Endodermal cell (in vitro differentiated cells): ENCODE results near the gene CACNA2D2. TPM values are rescaled to one million over a fixed set of nuclear protein-coding genes. Genes with fewer than 3 reads are reported as not detected.

ENCODE experiments used
- DNase-seq: peaks from one replicate; pipeline ENCODE4 v3.0.0-alpha.2; 2017
- H3K27ac ChIP-seq: 2 replicates; pipeline ENCODE4 v1.5.1; 2013; ENCODE audit warnings: mild to moderate bottlenecking, low read depth, low read length, moderate library complexity
- H3K27me3 ChIP-seq: 2 replicates; pipeline ENCODE4 v1.6.1; 2013; ENCODE audit warnings: mild to moderate bottlenecking, low read length, moderate library complexity; ENCODE audit not compliant: insufficient read depth, control insufficient read depth, poor library complexity, severe bottlenecking
- H3K36me3 ChIP-seq: 2 replicates; pipeline ENCODE4 v1.7.0; 2013; ENCODE audit warnings: mild to moderate bottlenecking, low read length, moderate library complexity; ENCODE audit not compliant: control insufficient read depth, insufficient read depth
- H3K4me1 ChIP-seq: one replicate; pipeline ENCODE4 v1.7.0; 2013; ENCODE audit warnings: low read length; ENCODE audit not compliant: control insufficient read depth, insufficient read depth
- H3K4me3 ChIP-seq: 2 replicates; pipeline ENCODE4 v1.5.1; 2013; ENCODE audit warnings: mild to moderate bottlenecking, low read length, moderate library complexity
- H3K9ac ChIP-seq: 2 replicates; pipeline ENCODE4 v1.6.1; 2013; ENCODE audit warnings: mild to moderate bottlenecking, low read length, moderate library complexity; ENCODE audit not compliant: poor library complexity, severe bottlenecking; ENCODE audit errors: extremely low read depth
- H3K9me3 ChIP-seq: 2 replicates; pipeline ENCODE4 v1.6.1; 2013; ENCODE audit warnings: mild to moderate bottlenecking, low read length, moderate library complexity; ENCODE audit not compliant: control insufficient read depth
- H3K27ac Mint-ChIP-seq: 2 replicates; pipeline ENCODE4 v1.8.0; 2020; ENCODE audit warnings: mixed read lengths
- H3K27me3 Mint-ChIP-seq: 2 replicates; pipeline ENCODE4 v1.8.0; 2021; ENCODE audit warnings: mild to moderate bottlenecking, mixed read lengths; ENCODE audit not compliant: insufficient read depth
- H3K36me3 Mint-ChIP-seq: 2 replicates; pipeline ENCODE4 v1.8.0; 2020; ENCODE audit warnings: low read depth, mixed read lengths
- H3K4me1 Mint-ChIP-seq: 2 replicates; pipeline ENCODE4 v1.8.0; 2020; ENCODE audit warnings: mixed read lengths
- H3K4me3 Mint-ChIP-seq: 2 replicates; pipeline ENCODE4 v1.8.0; 2020; ENCODE audit warnings: mild to moderate bottlenecking, moderate library complexity, mixed read lengths
- H3K9me3 Mint-ChIP-seq: 2 replicates; pipeline ENCODE4 v1.8.0; 2020; ENCODE audit warnings: mild to moderate bottlenecking, mixed read lengths
- CTCF ChIP-seq: fragments of 200-600 bp; sonication (generic); conservative IDR thresholded peaks from 2 replicates; pipeline ENCODE4 v1.5.0; 2021; ENCODE audit warnings: antibody characterized with exemption, mild to moderate bottlenecking
- WGBS, 2 experiments: methylation state at CpG; one replicate each; pipeline versions ENCODE4 v1.1.5 to v1.1.7; 2013; ENCODE audit warnings: missing lambda C conversion rate in 2 of 2, mixed read lengths in 1 of 2; ENCODE audit not compliant: insufficient coverage in 1 of 2, insufficient read length in 1 of 2; 5-methylcytosine and 5-hydroxymethylcytosine counted together
- total RNA-seq, 2 donors: library from RNA; stranded (reverse); fragmentation: NEBNext Ultra II Directional in 1 of 2; extraction: Animal tissue kit (Norgen Biotek cat#: 25700) in 1 of 2; gene quantifications; 2 replicates in 1 of 2; 3 replicates in 1 of 2; pipeline ENCODE4 v1.2.1, GENCODE V29; 2021

The CACNA2D2 gene
- total RNA-seq, 2 donors from 2014 or later, result 17.6 to 20.7 TPM

- no peaks in the 10 kb centered on the region for H3K9me3 Mint-ChIP-seq
- peaks cover 47% of the 10 kb centered on the region for H3K4me1 Mint-ChIP-seq
- WGBS, 2 experiments, result 57 to 73% methylated on average over 4 to 26 of the region's 29 CpGs
- DNase-seq, result peak; percentile 74
- Histone ChIP-seq H3K9me3 (no peaks in the 10 kb centered on the region), H3K4me3 (no peak overlapping the region), H3K4me1 (peaks cover 10% of the 10 kb centered on the region), H3K9ac (no peak overlapping the region), H3K27ac (peak overlapping the region; percentile 47), H3K36me3 (no peaks in the 10 kb centered on the region), H3K27me3 (no peaks in the 10 kb centered on the region)
- no peaks in the 10 kb centered on the region for H3K27me3 Mint-ChIP-seq
- no peaks in the 10 kb centered on the region for H3K36me3 Mint-ChIP-seq
- peak overlapping the region; percentile 28 for H3K4me3 Mint-ChIP-seq
- no peak for TF ChIP-seq CTCF
- H3K27ac Mint-ChIP-seq, result peak overlapping the region; percentile 80
Measured at GRCh38 chr3:50450209-50450921, 53.1 kb downstream of the CACNA2D2 start.

GRCh38 chr3:50448752-50449539, 54.5 kb downstream of the CACNA2D2 start:
- Histone ChIP-seq H3K4me1 (peaks cover 10% of the 10 kb centered on the region), H3K9me3 (no peaks in the 10 kb centered on the region), H3K27ac (no peak overlapping the region), H3K27me3 (no peaks in the 10 kb centered on the region), H3K9ac (no peak overlapping the region), H3K36me3 (no peaks in the 10 kb centered on the region), H3K4me3 (no peak overlapping the region)
- Mint-ChIP-seq H3K27me3 (no peaks in the 10 kb centered on the region), H3K36me3 (no peaks in the 10 kb centered on the region), H3K4me3 (no peak overlapping the region), H3K9me3 (no peaks in the 10 kb centered on the region), H3K27ac (no peak overlapping the region), H3K4me1 (peaks cover 43% of the 10 kb centered on the region)
- 93 to 94% methylated on average over 8 to 13 of the region's 13 CpGs for WGBS, 2 experiments
- no peak for DNase-seq
- TF ChIP-seq CTCF, result no peak

GRCh38 chr3:50447290-50447840, 56.1 kb downstream of the CACNA2D2 start:
- H3K27ac ChIP-seq, result no peak overlapping the region
- DNase-seq, result no peak
- Mint-ChIP-seq H3K4me3 (no peak overlapping the region), H3K4me1 (peaks cover 35% of the 10 kb centered on the region), H3K27ac (no peak overlapping the region), H3K36me3 (no peaks in the 10 kb centered on the region), H3K27me3 (no peaks in the 10 kb centered on the region), H3K9me3 (no peaks in the 10 kb centered on the region)
- WGBS, 2 experiments, result 93% methylated on average over 10 of the region's 10 CpGs
- no peak for TF ChIP-seq CTCF
- no peaks in the 10 kb centered on the region for H3K27me3 ChIP-seq
- H3K36me3 ChIP-seq, result no peaks in the 10 kb centered on the region
- H3K4me3 ChIP-seq, result no peak overlapping the region
- H3K4me1 ChIP-seq, result peaks cover 10% of the 10 kb centered on the region
- H3K9me3 ChIP-seq, result no peaks in the 10 kb centered on the region
- H3K9ac ChIP-seq, result no peak overlapping the region
